ENCODE measurements around the gene PCDH9.

DNA sequence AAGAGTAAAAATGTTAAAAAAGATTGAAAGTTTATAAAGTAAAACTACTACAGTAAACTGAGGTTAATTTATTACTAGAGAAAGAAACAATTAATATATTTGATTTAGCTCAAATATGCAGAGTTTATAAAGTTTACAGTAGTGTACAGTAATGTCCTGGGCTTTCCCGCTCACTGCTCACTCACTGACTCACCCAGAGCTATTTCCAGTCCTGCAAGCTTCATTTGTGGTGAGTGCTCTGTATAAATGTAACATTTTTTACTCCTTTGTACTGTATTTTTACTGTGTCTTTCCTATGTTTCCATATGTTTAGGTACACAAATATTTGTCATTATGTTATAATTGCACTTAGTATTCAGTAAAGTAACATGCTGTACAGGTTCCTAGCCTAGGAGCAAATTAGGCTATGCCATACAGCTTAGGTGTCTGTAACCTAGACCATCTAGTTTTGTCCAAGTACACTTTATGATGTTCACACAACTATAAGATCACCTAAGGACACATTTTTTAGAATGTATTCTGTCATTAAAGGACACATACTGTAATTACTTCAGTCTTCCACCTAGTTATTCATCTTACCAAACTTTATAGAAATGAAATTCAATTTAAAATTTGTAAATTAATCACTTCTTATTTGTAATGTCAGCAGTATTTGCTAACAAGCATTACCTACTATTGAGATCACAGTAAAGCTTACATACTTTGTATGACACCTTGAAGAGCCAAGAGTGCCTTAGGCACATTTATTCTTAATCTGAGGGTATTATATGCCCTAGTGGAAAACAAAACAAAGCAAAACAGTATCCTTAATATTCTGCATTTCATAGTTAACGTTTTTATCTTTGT lies 683.4 kb downstream of the PCDH9 start:
- TF ChIP-seq, protein P1, sequence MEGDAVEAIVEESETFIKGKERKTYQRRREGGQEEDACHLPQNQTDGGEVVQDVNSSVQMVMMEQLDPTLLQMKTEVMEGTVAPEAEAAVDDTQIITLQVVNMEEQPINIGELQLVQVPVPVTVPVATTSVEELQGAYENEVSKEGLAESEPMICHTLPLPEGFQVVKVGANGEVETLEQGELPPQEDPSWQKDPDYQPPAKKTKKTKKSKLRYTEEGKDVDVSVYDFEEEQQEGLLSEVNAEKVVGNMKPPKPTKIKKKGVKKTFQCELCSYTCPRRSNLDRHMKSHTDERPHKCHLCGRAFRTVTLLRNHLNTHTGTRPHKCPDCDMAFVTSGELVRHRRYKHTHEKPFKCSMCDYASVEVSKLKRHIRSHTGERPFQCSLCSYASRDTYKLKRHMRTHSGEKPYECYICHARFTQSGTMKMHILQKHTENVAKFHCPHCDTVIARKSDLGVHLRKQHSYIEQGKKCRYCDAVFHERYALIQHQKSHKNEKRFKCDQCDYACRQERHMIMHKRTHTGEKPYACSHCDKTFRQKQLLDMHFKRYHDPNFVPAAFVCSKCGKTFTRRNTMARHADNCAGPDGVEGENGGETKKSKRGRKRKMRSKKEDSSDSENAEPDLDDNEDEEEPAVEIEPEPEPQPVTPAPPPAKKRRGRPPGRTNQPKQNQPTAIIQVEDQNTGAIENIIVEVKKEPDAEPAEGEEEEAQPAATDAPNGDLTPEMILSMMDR (IDR thresholded peaks at IDR 0.05) = no peak
- TF ChIP-seq POLR2A (IDR thresholded peaks at IDR 0.05) = no peak

Measured in thyroid gland (tissue), 4 donors.